Globus pallidus (tissue), 1 donor: ENCODE results near the gene NBEAL2.
"Not testable (repeated sequence)": the region's sequence is repeated elsewhere in the genome, so short reads cannot be mapped to it uniquely, and the experiment has no call there.

ENCODE experiments used
- DNase-seq: peaks from one replicate; pipeline ENCODE4 v3.0.0-alpha.2; 2015; ENCODE audit warnings: low spot score

Gene NBEAL2

DNA sequence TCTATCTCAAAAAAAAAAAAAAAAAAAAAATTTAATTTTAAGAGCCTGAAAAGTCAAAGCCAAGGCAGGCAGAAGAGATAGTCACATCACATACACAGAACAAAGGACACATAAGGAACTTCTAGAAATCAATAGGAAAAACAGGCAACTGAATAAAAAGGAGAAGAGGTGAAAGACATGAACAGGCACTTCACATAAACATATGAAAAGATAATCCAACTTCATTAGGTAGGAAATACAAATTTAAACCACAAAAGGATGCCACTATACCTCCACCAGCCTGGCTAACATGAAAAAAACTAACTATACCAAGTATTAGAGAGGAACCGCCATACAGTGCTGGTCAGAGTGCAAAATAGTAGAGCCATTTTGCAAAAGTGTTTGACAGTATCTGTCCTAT, 17.0 kb upstream of the NBEAL2 start:
- no peak for DNase-seq

DNA sequence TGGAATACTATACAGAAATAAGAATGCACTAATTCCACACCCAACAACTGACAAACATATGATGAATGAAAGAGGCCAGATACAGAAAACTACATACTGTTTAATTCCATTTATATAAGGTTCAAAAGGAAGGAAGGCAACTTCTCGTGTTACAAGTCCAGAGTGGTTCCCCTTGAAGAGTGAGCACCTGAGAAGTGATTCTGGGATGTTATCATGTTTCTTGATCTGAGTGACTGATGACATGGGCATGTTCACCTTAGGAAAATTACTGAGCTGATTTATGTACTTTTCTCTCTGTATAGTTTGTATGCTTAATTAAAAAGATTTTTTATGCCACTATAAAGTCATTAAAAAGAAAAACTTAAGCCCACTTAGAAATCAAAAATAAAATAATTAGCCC, 16.5 kb upstream of the NBEAL2 start:
- no peak for DNase-seq

DNA sequence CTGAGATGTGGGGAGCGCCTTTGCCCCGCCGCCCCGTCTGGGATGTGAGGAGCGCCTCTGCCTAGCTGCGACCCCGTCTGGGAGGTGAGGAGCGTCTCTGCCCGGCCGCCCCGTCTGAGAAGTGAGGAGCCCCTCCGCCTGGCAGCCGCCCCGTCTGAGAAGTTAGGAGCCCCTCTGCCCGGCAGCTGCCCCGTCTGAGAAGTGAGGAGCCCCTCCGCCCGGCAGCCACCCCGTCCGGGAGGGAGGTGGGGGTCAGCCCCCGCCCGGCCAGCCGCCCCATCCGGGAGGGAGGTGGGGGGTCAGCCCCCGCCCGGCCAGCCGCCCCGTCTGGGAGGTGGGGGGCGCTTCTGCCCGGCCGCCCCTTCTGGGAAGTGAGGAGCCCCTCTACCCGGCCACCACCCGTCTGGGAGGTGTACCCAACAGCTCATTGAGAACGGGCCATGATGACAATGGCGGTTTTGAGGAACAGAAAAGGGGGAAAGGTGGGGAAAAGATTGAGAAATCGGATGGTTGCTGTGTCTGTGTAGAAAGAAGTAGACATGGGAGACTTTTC, 15.4 kb upstream of the NBEAL2 start:
- DNase-seq = not testable (repeated sequence)

DNA sequence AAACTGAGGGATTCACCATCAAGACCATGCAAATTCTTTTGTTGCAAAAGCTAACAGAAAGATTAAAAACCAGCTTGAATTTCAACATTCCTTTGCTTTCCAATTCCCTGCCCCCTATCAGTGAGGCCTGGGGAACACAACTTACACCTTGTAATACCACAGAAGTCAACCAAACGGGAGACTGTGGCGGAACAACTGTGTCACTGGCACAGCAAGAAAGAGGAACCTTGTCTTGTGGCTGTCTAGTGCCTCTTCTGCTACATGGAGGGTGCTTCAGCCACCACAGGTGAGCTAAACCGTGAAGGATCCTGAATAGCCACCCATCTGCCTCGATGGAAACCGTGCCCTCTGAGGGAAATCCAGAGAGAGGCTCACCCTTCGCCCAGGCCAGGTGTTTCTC, 14.3 kb upstream of the NBEAL2 start:
- no peak for DNase-seq

DNA sequence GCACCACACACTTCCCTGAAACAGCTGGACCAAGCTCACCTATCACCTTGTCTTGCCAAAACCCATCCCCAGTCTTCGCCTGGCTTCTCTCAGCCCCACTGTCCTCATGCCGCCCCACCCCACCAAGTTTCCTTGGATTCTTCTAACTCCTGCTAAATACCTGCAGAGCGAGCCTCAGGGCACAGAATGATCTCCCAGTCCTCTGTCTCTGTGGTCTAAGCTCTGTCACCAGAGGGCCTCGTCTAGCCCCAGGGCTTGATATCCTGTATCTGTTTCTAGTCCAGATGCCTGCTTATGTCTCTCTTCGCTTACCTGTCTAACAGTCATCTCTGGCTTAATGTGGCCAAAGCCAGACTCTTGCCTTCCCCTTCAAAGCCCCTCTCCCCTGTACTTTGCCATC, 12.7 kb upstream of the NBEAL2 start:
- no peak for DNase-seq

DNA sequence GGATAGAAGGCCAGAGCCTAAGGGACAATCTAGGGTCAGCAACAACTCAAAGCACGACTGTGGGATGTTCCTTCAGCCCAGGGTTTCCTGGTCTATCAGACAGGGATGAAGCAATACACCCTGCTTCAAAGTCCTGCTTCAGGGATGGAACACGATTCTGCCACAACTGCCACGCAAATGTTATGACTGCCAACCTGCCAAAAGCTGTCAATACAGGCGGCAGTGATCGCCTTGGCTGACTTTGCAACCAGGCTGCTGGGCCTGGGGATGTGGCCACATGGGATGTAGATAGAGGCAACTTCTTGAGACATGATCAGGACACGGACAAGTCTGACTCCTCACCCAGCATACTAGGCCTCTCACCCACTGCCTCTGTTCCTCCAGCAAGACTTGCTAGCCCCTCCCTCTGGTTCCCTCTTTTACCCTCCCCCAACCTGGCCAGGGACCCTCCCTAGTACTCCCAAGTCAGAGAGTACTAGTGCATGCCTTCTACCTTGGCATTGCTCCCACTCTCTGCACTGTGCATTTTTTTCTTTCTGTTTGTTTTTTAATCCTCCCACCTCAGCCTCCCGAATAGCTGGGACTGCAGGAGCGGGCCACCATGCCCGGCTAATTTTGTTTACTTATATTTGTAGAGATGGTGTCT, 10.6 kb upstream of the NBEAL2 start:
- no peak for DNase-seq

DNA sequence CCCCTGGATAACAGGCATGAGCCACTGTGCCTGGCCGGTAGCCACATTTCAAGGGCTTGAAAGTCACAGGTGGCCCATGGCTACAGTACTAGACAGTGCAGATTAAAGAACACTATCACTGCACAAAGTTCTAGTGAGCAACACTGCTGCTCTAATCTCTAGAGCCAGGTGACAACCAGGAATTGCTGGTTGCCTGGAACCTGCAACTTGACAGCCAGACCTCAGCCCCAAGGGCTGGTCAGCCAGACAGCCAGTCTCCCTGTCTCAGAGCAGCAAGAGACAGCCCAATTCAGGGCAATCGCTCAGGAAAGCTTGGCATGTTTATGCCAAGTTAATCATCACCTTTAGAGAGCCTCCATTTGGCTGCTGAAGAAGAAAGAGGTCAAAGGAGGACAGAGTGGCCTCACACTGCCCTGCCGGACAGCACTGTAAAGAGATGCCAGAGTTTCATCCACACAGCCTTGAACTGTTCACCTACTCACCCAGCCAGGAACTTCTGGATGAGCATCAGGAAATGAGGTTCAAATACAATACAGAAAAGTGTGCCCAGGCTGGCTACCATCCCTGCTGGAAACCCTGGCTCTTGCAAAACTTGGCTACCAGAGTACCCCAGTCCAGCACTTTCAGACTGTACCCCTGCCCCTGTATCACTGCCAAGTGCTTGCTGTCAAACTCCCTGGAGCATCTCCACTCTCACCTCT, 8.9 kb upstream of the NBEAL2 start:
- DNase-seq = no peak

DNA sequence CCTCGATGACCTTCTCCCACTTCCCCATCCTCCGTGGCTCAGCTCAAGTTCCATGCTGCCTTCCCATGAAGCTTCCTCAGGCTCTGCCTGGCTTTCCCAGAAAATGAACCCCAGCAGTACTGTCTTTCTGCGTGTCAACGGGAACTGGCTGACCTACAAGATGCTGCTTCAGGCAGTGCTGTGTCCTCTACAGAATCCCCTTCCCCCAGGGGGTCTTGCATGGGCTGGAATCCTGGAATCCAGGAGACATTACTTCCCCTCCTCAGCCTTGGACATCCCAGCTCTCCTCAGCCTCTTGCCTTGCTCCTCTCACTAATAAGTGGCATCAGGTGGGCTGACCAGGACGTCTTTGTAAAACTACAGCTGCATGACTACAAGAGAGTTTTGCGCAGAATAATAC, 8.3 kb upstream of the NBEAL2 start:
- DNase-seq = no peak

DNA sequence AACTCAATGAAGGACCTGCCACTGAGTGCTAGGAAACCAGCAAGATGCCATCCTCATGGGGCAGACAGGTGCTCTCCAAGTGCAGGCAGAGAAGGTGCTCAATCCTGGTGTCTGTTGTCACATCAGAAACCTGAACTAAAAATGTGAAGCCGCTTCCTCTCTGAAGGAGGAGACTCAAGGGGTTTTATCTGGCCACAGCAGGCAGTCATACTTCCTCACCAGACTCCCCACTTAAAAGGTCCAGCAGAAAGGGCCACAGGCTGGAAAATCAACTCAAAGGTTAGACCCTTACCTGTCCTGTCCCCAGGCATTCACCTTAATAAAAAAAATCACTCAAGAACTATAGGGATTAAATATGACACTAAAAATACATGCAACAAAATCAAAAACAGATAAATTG, 7.7 kb upstream of the NBEAL2 start:
- no peak for DNase-seq

DNA sequence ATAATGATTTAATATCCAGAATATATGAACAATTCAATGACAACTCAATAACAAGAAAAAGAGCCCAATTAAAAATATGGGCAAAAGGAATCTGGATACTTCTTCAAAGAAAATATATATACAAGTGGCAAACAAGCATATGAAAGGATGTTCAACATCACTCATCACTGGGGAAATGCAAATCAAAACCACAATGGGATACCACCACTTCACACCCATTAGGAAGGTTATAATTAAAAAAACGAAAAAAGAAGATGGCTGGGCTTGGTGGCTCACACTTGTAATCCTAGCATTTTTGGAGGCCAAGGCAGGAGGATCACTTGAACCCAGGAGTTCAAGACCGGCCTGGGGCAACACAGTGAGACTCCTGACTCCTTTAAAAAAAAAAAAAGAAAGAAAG, 7.1 kb upstream of the NBEAL2 start:
- no peak for DNase-seq

DNA sequence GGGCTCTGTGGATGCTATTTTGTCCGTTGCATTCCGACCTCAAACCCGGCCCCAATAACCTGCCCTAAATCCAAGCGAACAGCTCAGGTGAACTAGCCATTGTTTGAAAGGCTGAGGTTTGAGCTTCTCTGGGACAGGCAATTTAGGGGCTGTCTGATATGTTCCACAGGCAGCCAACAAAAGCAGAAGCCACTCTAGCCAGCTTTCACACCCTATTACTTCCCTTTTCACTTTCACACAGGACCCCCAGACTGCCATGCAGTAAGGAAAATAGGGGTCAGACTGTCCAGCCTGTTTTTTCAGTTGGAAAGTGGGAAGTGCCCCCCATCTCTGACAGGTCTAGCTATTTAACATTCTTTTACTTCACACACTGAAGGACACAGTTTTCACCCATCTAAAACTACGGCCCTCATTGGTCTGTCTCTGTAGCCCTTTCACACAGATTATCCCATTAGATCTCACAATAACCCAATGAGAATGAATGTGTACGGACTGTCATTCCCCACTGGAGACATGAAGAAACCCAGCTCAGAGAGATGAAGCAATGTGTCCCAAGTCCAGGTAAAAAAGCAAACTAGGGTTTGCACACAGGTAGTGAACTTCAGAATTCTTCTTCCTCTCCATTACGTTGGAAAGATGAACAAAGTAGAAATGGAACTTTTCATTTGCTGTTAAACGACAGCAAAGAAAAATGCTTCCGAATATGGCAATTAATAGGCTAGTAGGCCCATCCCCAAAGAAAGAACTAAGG, 4.9 kb upstream of the NBEAL2 start:
- DNase-seq = no peak

DNA sequence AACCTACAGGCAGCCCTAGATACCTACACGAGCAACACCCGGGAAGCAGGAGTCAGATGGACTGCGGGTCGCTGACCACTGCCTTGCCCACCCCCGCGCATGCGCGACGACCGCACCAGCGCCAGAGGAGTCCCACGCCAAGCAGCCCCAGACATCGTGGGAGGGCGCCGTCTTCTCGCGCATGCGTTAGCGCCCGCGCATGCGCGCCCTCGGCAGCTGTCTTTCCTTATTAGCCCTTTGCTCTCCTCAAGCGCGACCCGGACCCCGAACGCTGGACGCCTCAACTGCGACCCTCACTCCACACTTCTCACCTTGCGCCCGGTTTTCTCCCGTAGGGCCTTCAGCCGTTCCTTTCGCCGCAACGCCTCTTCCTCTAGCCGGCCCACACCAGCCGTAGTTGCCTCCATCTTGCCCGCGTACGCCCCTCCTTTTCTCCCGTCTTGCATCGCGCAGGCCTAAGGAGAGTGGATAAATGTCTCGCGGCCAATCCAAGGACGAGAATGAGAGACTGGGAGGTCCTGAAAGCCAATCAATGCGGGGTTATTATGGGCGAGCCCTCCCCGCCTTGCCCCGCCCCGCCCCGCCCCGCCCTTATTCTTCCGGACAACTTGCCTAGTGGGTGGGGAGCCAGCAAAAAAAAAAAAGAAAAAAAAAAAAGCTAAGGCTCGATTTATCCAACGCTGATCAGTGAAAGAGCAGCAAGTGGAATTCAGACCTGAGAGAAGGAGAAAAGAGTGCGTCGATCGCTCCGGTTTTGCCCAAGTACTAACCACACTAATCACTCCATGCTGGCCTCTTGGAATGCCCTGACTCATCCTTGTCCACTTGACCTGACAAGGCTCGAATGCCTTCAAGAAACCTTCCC, 2.9 kb upstream of the NBEAL2 start, which contains the start of gene CCDC12:
Gene CCDC12, minus strand, starts transcription at position 420 of the 865 bp plus-strand sequence. Its CDS starts 13 bp downstream, at position 407.
- peak; percentile 98 for DNase-seq

DNA sequence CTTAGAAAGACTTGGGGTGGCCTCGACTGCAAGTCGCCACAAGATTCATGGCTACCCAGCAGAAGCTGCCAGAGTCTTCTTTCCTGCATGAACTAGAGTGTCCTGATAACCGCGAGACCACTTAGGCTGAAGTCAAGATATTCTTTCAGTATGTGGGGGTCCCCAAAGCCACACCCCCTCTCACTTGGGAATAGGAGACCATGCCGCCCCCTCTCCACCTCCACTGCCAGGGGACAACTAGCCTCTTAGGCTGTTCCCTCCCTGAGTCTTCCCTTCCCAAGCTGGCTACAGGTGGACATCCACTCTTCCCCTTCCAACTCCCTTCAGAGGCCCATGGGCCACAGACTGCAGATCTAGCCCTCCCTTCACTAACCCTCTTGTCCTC, 1.7 kb upstream of the NBEAL2 start:
- no peak for DNase-seq

DNA sequence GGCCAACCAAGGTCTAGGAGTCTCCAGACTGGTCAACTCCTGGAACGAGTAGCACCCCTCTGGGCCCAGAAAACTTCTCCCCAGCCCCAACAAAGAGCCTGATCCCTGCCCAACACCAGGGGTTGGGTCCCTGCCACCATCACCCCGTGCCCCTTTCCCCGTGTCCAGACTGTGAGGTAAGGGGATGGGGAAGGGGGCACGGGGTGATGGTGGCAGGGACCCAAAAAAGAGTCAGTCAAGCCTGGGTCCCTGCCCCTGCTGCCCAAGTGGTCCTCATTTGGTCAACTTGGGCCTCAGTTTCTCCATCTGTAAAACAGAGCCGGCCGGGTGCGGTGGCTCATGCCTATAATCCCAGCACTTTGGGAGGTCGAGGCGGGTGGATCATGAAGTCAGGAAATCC, 1.1 kb upstream of the NBEAL2 start:
- no peak for DNase-seq

DNA sequence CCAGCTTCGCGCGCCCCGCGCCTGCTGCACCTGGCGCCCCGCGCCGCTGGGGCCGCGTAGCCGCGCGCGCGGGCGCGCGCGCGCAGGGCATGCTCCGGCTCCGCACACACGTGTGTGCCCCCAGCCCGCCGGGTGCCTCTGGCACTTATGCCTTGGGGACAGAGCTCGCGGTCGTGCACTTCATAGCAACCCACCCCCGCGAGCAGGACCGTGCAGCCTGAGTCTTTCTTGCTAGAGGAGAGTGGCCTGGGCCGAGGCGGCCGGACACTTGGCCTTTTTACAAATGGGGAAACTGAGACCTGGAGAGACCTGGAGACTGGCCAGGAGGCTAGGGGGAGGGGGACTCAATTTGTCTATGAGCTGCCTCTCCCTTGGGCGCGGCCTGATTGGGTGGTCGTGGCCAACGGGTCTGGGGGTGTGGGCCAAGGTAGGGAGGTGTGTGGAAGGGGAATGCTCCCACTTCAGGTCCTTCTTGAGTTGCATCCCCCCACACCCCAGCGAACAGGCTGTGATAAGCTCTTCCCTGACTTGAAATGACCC, 562 bp downstream of the NBEAL2 start:
- DNase-seq = no peak

DNA sequence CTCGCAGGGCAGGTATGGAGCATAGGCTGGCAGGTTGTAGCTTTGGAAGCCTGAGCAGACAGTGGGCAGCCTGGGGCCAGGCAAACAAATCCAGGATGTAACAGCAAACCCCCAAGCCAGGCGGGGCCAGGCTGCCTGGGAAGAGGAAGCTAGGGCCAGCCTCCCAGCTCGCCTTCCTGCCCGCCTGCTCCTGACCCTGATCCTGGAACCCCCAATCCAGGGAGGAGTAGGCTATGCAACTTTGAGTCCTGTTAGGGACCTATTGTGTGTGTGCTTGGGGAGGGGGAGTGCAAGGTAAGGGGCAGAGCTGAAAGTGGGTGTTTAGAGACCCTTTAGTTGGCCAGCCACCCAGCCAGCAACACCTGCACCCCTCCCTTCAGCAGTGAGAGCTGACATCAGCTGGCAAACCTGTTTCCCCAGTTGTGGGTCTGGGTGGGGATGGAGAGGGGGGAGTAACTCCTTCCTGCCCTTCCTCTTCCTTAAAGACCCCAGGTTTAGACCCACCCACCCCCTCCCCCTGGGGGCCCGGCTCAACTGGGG, 2.5 kb downstream of the NBEAL2 start:
- no peak for DNase-seq

DNA sequence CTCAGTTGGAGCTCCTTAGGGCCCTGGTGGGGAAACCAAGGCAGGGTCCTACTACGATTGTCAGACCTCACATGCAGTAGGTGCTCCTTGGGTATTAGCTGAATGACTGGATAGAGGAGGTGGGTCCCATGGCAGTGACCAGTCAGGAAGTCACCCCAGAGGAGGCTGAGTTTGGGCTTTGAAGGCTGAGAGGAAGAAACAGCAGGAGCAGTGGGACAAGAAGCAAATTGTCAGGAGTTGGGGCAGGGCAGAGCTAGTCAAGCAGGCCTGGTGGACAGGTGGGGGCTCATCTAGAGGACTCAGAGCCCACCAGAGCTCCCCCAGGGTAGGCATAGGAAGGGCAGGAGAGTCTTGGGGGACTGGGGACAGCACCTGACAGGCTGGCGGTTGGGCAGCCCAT, 3.1 kb downstream of the NBEAL2 start:
- no peak for DNase-seq

DNA sequence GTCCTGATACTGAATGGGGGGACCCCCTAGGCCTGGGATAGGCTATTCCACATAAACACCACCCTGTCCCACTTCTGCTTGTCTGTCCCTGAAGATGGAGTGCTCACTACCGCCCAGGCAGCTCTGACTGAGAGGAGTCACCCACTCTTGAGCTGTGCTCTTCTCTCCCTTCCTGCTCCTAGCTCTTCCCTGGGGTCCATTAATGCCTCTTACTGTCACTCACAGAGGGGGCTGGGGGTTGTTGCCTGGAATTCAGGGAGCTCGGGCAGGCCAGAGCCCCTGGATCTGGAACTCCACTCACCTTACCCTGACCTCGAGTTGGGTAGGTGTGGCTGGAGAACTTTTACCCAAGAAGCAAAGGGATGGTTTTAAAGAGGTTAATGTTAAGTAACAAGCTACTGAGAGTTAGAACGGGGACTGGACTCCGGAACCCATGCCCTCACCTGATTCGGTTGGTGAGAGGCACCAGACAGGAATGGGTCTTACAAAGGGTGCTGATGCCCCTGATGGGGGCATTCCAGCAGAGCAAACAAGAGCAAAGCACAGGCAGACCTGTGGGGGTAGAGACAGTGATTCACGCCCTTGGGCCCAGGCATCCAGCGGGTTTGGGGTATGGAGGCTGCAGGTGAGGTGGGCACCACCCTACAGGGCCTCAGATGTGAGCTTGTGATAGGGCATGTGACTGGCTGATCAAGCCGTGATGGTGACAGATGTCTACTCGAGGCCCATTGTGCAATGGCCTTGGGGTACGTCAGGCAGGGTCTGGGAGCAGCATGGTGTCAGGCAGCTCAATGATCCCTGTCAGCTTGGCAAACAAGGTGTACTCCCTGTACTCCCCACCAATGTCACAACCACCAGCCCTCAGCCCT, 5.4 kb downstream of the NBEAL2 start:
- DNase-seq = no peak

DNA sequence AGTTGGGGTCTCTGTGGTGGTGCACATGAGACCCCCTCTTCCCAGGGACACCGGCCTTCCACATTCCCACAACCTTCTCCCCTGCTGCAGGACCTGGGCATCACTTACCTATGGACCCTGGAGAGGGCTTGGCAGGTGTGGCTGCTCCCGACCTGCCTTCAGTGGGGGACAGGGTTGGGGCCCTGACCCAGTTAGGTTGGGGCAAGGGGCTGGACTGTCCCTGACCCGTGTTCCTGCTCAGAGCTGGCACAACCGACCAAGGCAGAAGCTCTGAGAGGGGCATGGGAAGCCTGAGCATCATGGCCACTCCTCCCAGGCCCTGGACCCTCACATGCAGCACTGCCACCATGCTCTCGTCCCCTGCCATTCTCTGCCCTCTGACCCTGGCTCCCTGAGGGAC, 6.1 kb downstream of the NBEAL2 start:
- no peak for DNase-seq

DNA sequence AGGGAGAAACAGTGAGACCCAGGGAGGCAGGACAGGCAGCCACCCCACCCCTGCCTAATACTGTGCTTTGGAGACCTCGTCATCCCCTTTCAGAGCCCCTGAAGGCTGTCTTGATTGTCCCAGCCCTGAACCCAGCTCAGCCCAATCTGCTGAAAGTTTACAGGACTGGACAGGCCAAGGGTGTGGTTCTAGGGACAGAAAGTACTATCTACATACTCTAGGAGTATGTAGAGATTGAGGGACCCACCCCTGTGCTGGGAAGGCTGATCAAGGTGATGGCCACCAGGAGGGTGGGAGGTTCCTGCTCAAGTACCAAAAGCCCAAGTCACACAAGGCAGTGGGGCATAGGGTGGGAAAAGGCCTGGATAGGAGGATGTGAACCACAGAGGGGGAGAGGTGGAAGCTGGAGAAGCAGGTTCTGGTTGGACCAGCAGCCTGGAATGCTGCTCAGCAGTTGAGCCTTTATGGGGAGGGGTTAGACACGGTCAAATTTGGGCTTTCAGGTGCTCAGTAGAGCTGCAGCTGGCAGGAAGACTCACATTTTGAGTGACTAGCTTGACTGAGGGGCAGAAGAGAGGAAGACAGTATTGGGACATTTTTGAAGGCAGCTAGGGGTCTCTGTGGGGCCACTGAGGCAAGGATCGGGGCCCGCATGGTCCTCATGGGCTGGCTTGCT, 6.7 kb downstream of the NBEAL2 start:
- no peak for DNase-seq
